ENCODE data around the gene MOB3B. TPM values are rescaled to one million over a fixed set of nuclear protein-coding genes. Genes with fewer than 3 reads are reported as not detected.

MOB3B gene
- total RNA-seq, 3 donors from 2014 or later: 12.8 to 19.3 (median 13.1) TPM

GRCh38 chr9:27337236-27337635, 192.4 kb downstream of the MOB3B start:
- Histone ChIP-seq H3K4me1 (peaks cover 7 to 23% of the 10 kb centered on the region in 2 donors), H3K4me3 (no peak overlapping the region), H3K36me3 (no peaks in the 10 kb centered on the region), H3K27me3 (no peaks in the 10 kb centered on the region), H3K27ac (peak overlapping the region; percentile 71 to 89), H3K9me3 (no peaks in the 10 kb centered on the region)
- DNase-seq (ENCODE audit: low spot score in 2 of 2): no peak
- intact Hi-C loops (cut with DNase I; ENCODE audit: low total_unique reads): loop anchor here (10.0 kb wide), 1 partner anchor 208 kb away; no protein-coding TSS in a partner anchor
- TF ChIP-seq POLR2A (IDR thresholded peaks at IDR 0.05): no peak
- no peak for TF ChIP-seq POLR2AphosphoS5 (IDR thresholded peaks at IDR 0.05)
- no peak for TF ChIP-seq CTCF (IDR thresholded peaks at IDR 0.05)

GRCh38 chr9:27336829-27337228, 192.8 kb downstream of the MOB3B start:
- DNase-seq (ENCODE audit: low spot score in 2 of 2): no peak
- Histone ChIP-seq H3K4me1 (peaks cover 7 to 23% of the 10 kb centered on the region in 2 donors), H3K9me3 (no peaks in the 10 kb centered on the region), H3K27me3 (no peaks in the 10 kb centered on the region), H3K4me3 (no peak overlapping the region), H3K27ac (peak overlapping the region; percentile 71 to 89), H3K36me3 (no peaks in the 10 kb centered on the region)
- intact Hi-C loops (cut with DNase I; ENCODE audit: low total_unique reads): loop anchor here (10.0 kb wide), 1 partner anchor 208 kb away; no protein-coding TSS in a partner anchor
- TF ChIP-seq POLR2A (IDR thresholded peaks at IDR 0.05): no peak
- no peak for TF ChIP-seq CTCF (IDR thresholded peaks at IDR 0.05)
- no peak for TF ChIP-seq POLR2AphosphoS5 (IDR thresholded peaks at IDR 0.05)

- no peaks in the 10 kb centered on the region for H3K36me3 ChIP-seq
- H3K4me3 ChIP-seq: no peak overlapping the region
- no peaks in the 10 kb centered on the region for H3K9me3 ChIP-seq
- TF ChIP-seq CTCF (IDR thresholded peaks at IDR 0.05): no peak
- TF ChIP-seq POLR2A (IDR thresholded peaks at IDR 0.05): no peak
- no peak for TF ChIP-seq POLR2AphosphoS5 (IDR thresholded peaks at IDR 0.05)
- H3K4me1 ChIP-seq: peaks cover 7 to 23% of the 10 kb centered on the region in 2 donors
- no peak for DNase-seq (ENCODE audit: low spot score in 2 of 2)
- intact Hi-C loops (cut with DNase I; ENCODE audit: low total_unique reads): loop anchor here (10.0 kb wide), 1 partner anchor 209 kb away; no protein-coding TSS in a partner anchor
- H3K27ac ChIP-seq: peak overlapping the region; percentile 71 to 89
- H3K27me3 ChIP-seq: no peaks in the 10 kb centered on the region
Observed at GRCh38 chr9:27336126-27336525, 193.5 kb downstream of the MOB3B start.

- H3K4me3 ChIP-seq: no peak overlapping the region
- H3K27ac ChIP-seq: peak overlapping the region in 1 of 2 donors; percentile 59
- intact Hi-C loops (cut with DNase I; ENCODE audit: low total_unique reads): loop anchor here (10.0 kb wide), 1 partner anchor 210 kb away; no protein-coding TSS in a partner anchor
- H3K4me1 ChIP-seq: peaks cover 7 to 15% of the 10 kb centered on the region in 2 donors
- TF ChIP-seq CTCF (IDR thresholded peaks at IDR 0.05) (no peak), POLR2AphosphoS5 (IDR thresholded peaks at IDR 0.05) (no peak), POLR2A (IDR thresholded peaks at IDR 0.05) (no peak)
- no peaks in the 10 kb centered on the region for H3K36me3 ChIP-seq
- DNase-seq (ENCODE audit: low spot score in 2 of 2): no peak
- H3K9me3 ChIP-seq: no peaks in the 10 kb centered on the region
- H3K27me3 ChIP-seq: no peaks in the 10 kb centered on the region
Observed at GRCh38 chr9:27335075-27335474, 194.5 kb downstream of the MOB3B start.

GRCh38 chr9:27333241-27334052, 196.2 kb downstream of the MOB3B start:
- TF ChIP-seq POLR2A (IDR thresholded peaks at IDR 0.05) (no peak), CTCF (IDR thresholded peaks at IDR 0.05) (peak; percentile 69 to 92 (median 82)), POLR2AphosphoS5 (IDR thresholded peaks at IDR 0.05) (peak in 2 of 3 donors; percentile 39 to 60)
- Histone ChIP-seq H3K4me1 (peaks cover 7 to 13% of the 10 kb centered on the region in 2 donors), H3K36me3 (no peaks in the 10 kb centered on the region), H3K27ac (peak overlapping the region; percentile 0 to 8), H3K9me3 (no peaks in the 10 kb centered on the region), H3K27me3 (no peaks in the 10 kb centered on the region), H3K4me3 (no peak overlapping the region)
- intact Hi-C loops (cut with DNase I; ENCODE audit: low total_unique reads): loop anchor here (10.0 kb wide), 1 partner anchor 211 kb away; no protein-coding TSS in a partner anchor
- peak in 1 of 2 donors; percentile 65 for DNase-seq (ENCODE audit: low spot score in 2 of 2)
